ENCODE data around the gene S100A8.

DNA sequence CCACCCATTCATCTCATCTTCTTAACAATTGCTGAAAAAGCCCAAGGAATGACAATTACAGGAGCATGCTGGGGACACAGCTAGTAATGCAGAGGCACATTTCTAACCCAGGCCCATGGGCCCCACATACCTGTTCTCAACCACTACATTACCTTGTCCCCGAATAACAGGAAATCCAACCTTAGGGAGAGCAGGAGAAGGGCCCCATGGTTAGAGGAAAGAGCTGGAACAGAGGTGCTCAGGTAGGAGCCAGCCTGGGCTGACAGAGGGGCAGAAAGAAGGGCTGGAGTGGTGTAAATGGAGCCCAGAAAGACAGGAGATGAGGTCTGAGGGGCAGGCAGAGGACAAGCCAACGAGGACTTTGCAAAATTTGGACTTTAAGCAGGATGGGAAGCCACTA lies 11.4 kb upstream of the S100A8 start:
- TF ChIP-seq, protein P1, sequence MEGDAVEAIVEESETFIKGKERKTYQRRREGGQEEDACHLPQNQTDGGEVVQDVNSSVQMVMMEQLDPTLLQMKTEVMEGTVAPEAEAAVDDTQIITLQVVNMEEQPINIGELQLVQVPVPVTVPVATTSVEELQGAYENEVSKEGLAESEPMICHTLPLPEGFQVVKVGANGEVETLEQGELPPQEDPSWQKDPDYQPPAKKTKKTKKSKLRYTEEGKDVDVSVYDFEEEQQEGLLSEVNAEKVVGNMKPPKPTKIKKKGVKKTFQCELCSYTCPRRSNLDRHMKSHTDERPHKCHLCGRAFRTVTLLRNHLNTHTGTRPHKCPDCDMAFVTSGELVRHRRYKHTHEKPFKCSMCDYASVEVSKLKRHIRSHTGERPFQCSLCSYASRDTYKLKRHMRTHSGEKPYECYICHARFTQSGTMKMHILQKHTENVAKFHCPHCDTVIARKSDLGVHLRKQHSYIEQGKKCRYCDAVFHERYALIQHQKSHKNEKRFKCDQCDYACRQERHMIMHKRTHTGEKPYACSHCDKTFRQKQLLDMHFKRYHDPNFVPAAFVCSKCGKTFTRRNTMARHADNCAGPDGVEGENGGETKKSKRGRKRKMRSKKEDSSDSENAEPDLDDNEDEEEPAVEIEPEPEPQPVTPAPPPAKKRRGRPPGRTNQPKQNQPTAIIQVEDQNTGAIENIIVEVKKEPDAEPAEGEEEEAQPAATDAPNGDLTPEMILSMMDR (IDR thresholded peaks at IDR 0.05; ENCODE audit: insufficient read depth, low read depth, low read length), result no peak
- no peak for TF ChIP-seq EZH2 (IDR thresholded peaks at IDR 0.05; ENCODE audit: insufficient read depth, low read length)
